ENCODE measurements around the gene HTR3D.

DNA sequence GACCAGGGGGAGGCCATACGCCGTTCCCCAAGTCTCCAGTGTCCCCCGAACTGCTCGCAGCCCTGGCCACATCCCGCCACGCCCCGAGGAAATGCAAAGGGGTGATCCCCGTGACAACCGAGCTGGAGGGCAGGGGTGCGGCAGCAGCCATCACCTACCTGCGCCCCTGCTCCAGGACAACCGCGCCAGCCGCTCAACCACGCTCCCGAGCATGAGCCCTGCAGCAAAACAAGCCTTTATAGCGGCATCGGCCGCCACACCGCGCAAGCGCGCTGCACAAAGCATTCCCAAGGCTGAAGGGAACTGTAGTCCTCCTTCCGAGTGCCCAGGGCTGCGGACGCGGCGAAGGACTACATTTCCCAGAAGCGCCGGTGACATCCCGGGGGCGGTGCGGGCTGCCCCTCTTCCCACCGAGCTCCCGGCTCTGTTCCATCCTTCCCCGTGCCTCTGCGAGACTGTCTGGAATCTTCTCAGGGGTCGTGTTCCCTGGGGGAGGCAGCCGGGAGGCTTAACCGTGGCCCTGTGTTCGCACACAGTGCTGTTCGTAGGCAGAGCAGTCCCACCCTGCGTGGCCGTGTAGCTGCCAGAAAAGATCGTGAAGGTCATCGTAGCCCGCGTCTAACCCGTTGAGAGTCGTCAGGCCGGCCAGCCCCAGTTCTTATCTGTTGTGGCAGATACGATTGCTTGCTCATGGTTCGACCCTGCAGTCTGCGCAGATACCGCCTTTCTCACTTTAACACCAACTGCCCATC lies 13.7 kb upstream of the HTR3D start, which contains the start of gene ABCC5:
- TF ChIP-seq, protein P1, sequence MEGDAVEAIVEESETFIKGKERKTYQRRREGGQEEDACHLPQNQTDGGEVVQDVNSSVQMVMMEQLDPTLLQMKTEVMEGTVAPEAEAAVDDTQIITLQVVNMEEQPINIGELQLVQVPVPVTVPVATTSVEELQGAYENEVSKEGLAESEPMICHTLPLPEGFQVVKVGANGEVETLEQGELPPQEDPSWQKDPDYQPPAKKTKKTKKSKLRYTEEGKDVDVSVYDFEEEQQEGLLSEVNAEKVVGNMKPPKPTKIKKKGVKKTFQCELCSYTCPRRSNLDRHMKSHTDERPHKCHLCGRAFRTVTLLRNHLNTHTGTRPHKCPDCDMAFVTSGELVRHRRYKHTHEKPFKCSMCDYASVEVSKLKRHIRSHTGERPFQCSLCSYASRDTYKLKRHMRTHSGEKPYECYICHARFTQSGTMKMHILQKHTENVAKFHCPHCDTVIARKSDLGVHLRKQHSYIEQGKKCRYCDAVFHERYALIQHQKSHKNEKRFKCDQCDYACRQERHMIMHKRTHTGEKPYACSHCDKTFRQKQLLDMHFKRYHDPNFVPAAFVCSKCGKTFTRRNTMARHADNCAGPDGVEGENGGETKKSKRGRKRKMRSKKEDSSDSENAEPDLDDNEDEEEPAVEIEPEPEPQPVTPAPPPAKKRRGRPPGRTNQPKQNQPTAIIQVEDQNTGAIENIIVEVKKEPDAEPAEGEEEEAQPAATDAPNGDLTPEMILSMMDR (IDR thresholded peaks at IDR 0.05; ENCODE audit: insufficient read depth, low read length, poor library complexity, severe bottlenecking) = peak; percentile 42
- TF ChIP-seq EZH2phosphoT487 (conservative IDR thresholded peaks at IDR 0.05; ENCODE audit: low read length) = no peak

All from SU-DHL-6 (cell line).